HG03575 (cell line): ENCODE measurements around the gene CDIPT.
"Not testable (repeated sequence)": the region's sequence is repeated elsewhere in the genome, so short reads cannot be mapped to it uniquely, and the experiment has no call there.

ENCODE experiments used
- ATAC-seq: cut with Tn5 transposase; IDR thresholded peaks from one replicate; pipeline ENCODE4 v1.9.1; 2021; ENCODE audit not compliant: unreplicated experiment, insufficient number of reproducible peaks, low FRiP score; ENCODE audit errors: extremely low read depth

The CDIPT gene

GRCh38 chr16:29840240-29840639, 22.8 kb downstream of the CDIPT start:
- no peak for ATAC-seq

GRCh38 chr16:29839822-29840221, 23.2 kb downstream of the CDIPT start:
- ATAC-seq: no peak

- no peak for ATAC-seq
These were observed 25.2 kb downstream of the CDIPT start for GRCh38 chr16:29837841-29838240.

GRCh38 chr16:29836623-29837022, 26.4 kb downstream of the CDIPT start:
- no peak for ATAC-seq

GRCh38 chr16:29835926-29836325, 27.1 kb downstream of the CDIPT start:
- ATAC-seq: no peak

- no peak for ATAC-seq
These were observed 28.9 kb downstream of the CDIPT start for GRCh38 chr16:29834079-29834478.

- not testable (repeated sequence) for ATAC-seq
These were observed 29.8 kb downstream of the CDIPT start for GRCh38 chr16:29833219-29833618.

GRCh38 chr16:29831490-29831889, 31.5 kb downstream of the CDIPT start:
- ATAC-seq: no peak

- ATAC-seq: no peak
These were observed 32.3 kb downstream of the CDIPT start for GRCh38 chr16:29830774-29831173.

- ATAC-seq: no peak
These were observed 36.7 kb downstream of the CDIPT start for GRCh38 chr16:29826342-29826695.

- no peak for ATAC-seq
These were observed 37.6 kb downstream of the CDIPT start for GRCh38 chr16:29825145-29826044.

- no peak for ATAC-seq
These were observed 38.4 kb downstream of the CDIPT start for GRCh38 chr16:29824589-29825144.

- no peak for ATAC-seq
These were observed 41.3 kb downstream of the CDIPT start for GRCh38 chr16:29821643-29822115.

GRCh38 chr16:29820730-29821642, 42.0 kb downstream of the CDIPT start:
- ATAC-seq: no peak

GRCh38 chr16:29820271-29820701, 42.7 kb downstream of the CDIPT start, which contains the start of gene MVP:
Gene MVP, plus strand, starts transcription at chr16:29820462. Its CDS starts 10,088 bp downstream, at chr16:29830550.
- ATAC-seq: no peak

GRCh38 chr16:29819506-29819905, 43.5 kb downstream of the CDIPT start:
- no peak for ATAC-seq

- no peak for ATAC-seq
These were observed 44.9 kb downstream of the CDIPT start for GRCh38 chr16:29818082-29818481.

GRCh38 chr16:29816694-29817441, 46.2 kb downstream of the CDIPT start:
- ATAC-seq: no peak
